Psoas muscle (tissue), 8 donors: ENCODE data around the gene GALNT12. TPM values are rescaled to one million over a fixed set of nuclear protein-coding genes. Genes with fewer than 3 reads are reported as not detected.

Source experiments
- ATAC-seq, 4 donors: fragments of 200-7000 bp; cut with Tn5 transposase; one replicate each; pipeline ENCODE4 v1.9.1; 2020; ENCODE audit warnings: moderate library complexity in 3 of 4, mild to moderate bottlenecking in 2 of 4
- DNase-seq, 2 donors: peaks; one replicate each; pipeline ENCODE4 v3.0.0-alpha.2; 2020
- H3K27ac ChIP-seq: fragments of 200-600 bp; one replicate; pipeline ENCODE4 v1.8.0; 2022
- H3K27me3 ChIP-seq, 3 donors: fragments of 200-600 bp in 1 of 3; one replicate each; pipeline versions ENCODE4 v1.6.1 to v1.8.0; 2013 to 2022; ENCODE audit warnings: low read length in 2 of 3, mild to moderate bottlenecking in 2 of 3, moderate library complexity in 1 of 3; ENCODE audit not compliant: insufficient read depth in 3 of 3
- H3K36me3 ChIP-seq, 2 donors: fragments of 200-600 bp in 1 of 2; one replicate each; pipeline versions ENCODE4 v1.6.1 to v1.8.0; 2013 to 2022; ENCODE audit warnings: low read depth in 1 of 2, mild to moderate bottlenecking in 1 of 2, moderate library complexity in 1 of 2; ENCODE audit not compliant: insufficient read depth in 1 of 2
- H3K4me1 ChIP-seq: fragments of 200-600 bp; one replicate; pipeline ENCODE4 v1.8.0; 2022
- H3K4me3 ChIP-seq: fragments of 200-600 bp; one replicate; pipeline ENCODE4 v1.8.0; 2022; ENCODE audit warnings: mild to moderate bottlenecking
- H3K9me3 ChIP-seq: fragments of 200-600 bp; one replicate; pipeline ENCODE4 v1.8.0; 2022
- WGBS, 3 donors: extraction: QIAGEN DNeasy Blood & Tissue Kit; methylation state at CpG; one replicate each; pipeline versions ENCODE4 v1.1.6 to v1.1.7; 2013; 5-methylcytosine and 5-hydroxymethylcytosine counted together
- intact Hi-C, 2 donors: fragments of 100-400 bp; cut with DNase I; formaldehyde crosslinking; loops; one replicate each; pipeline versions ENCODE4 v1.11.0 to v1.14.2; 2022
- long read RNA-seq, 2 donors: library from polyadenylated mRNA; unstranded; transcript quantifications; one replicate each; pipeline ENCODE4 v2.0.0, GENCODE V29; 2021
- polyA plus RNA-seq, 3 donors: library from polyadenylated mRNA; stranded (reverse); fragments of 200-250 nt; gene quantifications; one replicate each; pipeline ENCODE4 v1.2.3, GENCODE V29; 2013
- total RNA-seq, 4 donors: library from RNA; stranded (reverse); fragmentation: NEBNext Ultra II Directional in 2 of 4; extraction: Animal tissue kit (Norgen Biotek cat#: 25700) in 2 of 4; gene quantifications; one replicate each; pipeline versions ENCODE4 v1.2.1 to v1.2.4, GENCODE V29; 2021 to 2023
- TF ChIP-seq, protein P1 (sequence below): fragments of 200-600 bp; IDR thresholded peaks from one replicate; pipeline ENCODE4 v1.8.0; 2022; ENCODE audit warnings: antibody characterized with exemption
- donor health status: healthy with polysubstance abuse.
- donor health status: DM: no; HTN: no; CAD: no; lungs with moderate emphysema.
- donor health status: Bipolar disorder and iron deficiency.
- donor health status: healthy.
- donor health status: DM: yes; HTN: yes; CAD: no.
- donor health status: DM: no; HTN: no; CAD: no.
- donor health status: DM: no; HTN: no; CAD: no.
- donor health status: DM: yes; HTN: yes; CAD: no.

GALNT12 gene, protein sequence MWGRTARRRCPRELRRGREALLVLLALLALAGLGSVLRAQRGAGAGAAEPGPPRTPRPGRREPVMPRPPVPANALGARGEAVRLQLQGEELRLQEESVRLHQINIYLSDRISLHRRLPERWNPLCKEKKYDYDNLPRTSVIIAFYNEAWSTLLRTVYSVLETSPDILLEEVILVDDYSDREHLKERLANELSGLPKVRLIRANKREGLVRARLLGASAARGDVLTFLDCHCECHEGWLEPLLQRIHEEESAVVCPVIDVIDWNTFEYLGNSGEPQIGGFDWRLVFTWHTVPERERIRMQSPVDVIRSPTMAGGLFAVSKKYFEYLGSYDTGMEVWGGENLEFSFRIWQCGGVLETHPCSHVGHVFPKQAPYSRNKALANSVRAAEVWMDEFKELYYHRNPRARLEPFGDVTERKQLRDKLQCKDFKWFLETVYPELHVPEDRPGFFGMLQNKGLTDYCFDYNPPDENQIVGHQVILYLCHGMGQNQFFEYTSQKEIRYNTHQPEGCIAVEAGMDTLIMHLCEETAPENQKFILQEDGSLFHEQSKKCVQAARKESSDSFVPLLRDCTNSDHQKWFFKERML
- under 1 TPM in 3 of 4 donors, not detected in 1; 0.29 to 0.32 (median 0.32) TPM for total RNA-seq
- under 1 TPM; 0.12 to 0.27 (median 0.13) TPM for polyA plus RNA-seq
- long read RNA-seq, donor 1: 0 reads
- long read RNA-seq, donor 2: 0 reads

DNA sequence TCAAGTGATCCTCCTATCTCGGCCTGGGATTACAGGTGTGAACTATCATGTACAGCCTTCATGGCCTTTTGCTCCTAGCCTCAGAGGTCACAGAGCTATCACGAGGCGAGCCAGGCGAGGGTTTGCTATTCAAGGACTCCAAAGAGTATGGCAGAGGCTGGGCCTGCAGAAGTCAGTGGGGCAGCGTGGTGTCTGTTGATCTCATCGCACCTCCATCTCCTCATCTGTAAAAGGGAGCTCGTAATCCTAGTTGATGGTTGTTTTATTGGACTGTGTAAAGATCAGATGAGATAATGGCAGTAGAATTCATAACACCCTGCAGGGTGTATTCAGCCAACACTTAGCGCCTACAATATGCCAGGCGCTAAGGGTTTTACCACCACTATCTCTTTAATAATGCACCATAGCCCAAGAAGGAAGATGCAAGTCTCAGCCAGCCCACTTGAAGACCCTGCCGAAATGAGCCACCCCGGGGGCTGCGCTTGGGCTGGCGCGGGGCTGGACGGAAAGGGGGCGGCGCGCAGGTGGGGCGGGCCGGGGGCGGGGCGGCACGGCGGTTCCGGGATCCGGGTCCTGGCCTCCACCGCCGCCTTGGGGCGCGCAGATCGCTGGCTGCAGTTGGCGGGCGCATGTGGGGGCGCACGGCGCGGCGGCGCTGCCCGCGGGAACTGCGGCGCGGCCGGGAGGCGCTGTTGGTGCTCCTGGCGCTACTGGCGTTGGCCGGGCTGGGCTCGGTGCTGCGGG, at the start of gene GALNT12:
TSS of gene GALNT12 (plus strand) at position 601 of the 744 bp plus-strand sequence. CDS start at position 630, 29 bp downstream.
- H3K36me3 ChIP-seq: no peaks in the 10 kb centered on the region
- peak in 3 of 4 donors; percentile 27 to 48 (median 43) for ATAC-seq
- no peaks in the 10 kb centered on the region for H3K9me3 ChIP-seq
- H3K27ac ChIP-seq: no peak within 1 kb of the TSS
- H3K27me3 ChIP-seq: peaks cover 0 to 33% (median 5%) of the 10 kb centered on the region in 3 donors
- H3K4me1 ChIP-seq: peaks cover 8% of the 10 kb centered on the region
- TF ChIP-seq, protein P1, sequence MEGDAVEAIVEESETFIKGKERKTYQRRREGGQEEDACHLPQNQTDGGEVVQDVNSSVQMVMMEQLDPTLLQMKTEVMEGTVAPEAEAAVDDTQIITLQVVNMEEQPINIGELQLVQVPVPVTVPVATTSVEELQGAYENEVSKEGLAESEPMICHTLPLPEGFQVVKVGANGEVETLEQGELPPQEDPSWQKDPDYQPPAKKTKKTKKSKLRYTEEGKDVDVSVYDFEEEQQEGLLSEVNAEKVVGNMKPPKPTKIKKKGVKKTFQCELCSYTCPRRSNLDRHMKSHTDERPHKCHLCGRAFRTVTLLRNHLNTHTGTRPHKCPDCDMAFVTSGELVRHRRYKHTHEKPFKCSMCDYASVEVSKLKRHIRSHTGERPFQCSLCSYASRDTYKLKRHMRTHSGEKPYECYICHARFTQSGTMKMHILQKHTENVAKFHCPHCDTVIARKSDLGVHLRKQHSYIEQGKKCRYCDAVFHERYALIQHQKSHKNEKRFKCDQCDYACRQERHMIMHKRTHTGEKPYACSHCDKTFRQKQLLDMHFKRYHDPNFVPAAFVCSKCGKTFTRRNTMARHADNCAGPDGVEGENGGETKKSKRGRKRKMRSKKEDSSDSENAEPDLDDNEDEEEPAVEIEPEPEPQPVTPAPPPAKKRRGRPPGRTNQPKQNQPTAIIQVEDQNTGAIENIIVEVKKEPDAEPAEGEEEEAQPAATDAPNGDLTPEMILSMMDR: no peak
- H3K4me3 ChIP-seq: peak within 1 kb of the TSS; percentile 62
- intact Hi-C loops: no loop called here
- DNase-seq: peak in 1 of 2 donors; percentile 35
- WGBS, 3 donors: 10 to 20% (median 13%) methylated on average over 27 to 51 of the region's 51 CpGs

DNA sequence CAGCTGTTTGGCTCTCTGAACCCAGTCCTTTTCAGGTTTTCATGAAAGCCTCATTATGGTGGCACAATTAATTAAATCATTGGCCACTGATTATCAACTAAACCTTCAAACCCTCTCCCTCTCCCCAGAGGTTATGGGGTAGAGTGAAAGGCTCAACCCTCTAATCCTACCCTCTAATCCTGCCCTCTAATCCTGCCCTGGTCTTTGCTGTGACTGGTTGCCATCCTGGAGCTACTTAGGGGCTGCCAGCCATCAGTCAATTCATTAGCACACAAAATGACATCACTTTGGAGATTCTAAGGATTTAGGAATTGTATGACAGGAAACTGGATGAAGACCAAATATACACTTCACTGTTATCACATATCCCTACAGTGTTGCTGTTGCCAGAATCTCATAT, 47.2 kb upstream of the GALNT12 start:
- intact Hi-C loops: no loop called here
- H3K27me3 ChIP-seq: no peaks in the 10 kb centered on the region
- no peak overlapping the region for H3K4me3 ChIP-seq
- H3K27ac ChIP-seq: no peak overlapping the region
- H3K36me3 ChIP-seq: peaks cover 3 to 45% of the 10 kb centered on the region in 2 donors
- TF ChIP-seq, protein P1: no peak
- H3K4me1 ChIP-seq: no peaks in the 10 kb centered on the region
- no peak for ATAC-seq
- no peak for DNase-seq
- H3K9me3 ChIP-seq: peaks cover 12% of the 10 kb centered on the region

DNA sequence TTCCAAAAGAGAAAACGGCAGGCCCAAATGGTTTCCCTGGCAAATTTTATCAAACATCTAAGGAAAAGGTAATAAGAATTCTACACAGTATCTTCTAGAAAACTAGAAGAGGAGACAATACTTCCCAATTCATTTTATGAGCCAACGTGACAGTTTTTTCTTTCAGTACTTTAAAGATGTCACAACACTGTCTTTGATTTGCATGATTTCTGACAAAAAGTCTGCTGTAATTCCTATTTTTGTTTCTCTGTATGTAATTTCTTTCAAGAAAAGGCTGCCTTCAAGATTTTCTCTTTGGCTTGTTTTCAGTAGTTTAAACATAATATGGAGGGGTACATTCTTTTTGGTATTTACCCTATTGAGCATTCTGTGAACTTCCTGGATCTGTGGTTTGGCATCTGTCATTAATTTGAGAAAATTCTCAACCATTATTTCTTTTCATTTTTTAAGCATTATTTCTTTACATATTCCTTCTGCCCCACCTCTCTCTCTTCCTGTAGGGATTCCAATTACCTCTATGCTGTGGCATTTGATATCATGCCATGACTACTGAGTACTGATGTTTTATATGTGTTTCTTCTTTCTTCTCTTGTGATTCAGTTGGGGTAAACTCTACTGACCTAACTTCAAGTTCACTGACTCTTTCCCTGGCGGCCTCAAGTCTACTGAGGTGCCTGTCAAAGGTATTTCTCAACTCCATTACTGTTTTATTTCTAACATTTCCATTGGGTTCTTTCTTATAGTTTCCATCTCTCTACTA, 43.3 kb upstream of the GALNT12 start:
- intact Hi-C loops: no loop called here
- ATAC-seq (no peak), DNase-seq (no peak)
- TF ChIP-seq, protein P1: no peak
- Histone ChIP-seq H3K4me1 (no peaks in the 10 kb centered on the region), H3K27me3 (no peaks in the 10 kb centered on the region), H3K4me3 (no peak overlapping the region), H3K9me3 (peaks cover 4% of the 10 kb centered on the region), H3K27ac (no peak overlapping the region), H3K36me3 (peaks cover 2 to 48% of the 10 kb centered on the region in 2 donors)
- WGBS, 3 donors: 97 to 98% (median 98%) methylated on average over 3 of the region's 3 CpGs

DNA sequence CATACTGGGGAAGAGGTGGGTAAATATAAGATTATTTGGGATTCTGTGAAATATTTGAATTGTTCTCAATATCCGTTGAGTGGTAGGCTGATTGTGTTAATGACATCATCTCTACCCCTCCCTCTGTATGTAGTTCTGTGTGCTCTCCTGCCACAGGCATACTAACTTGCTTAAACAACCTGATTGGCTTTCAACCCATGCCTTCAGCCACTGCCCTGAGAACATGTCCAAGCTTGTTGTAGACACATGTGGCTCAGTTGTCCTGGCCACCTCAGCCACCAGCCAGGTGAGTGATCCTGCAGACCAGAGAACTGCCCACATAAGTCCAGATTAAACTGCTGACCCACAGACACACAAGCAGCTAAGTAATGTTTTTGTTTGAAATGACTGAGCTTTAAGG, 42.2 kb upstream of the GALNT12 start:
- Histone ChIP-seq H3K27ac (no peak overlapping the region), H3K9me3 (peaks cover 4% of the 10 kb centered on the region), H3K4me3 (no peak overlapping the region), H3K36me3 (peaks cover 4 to 58% of the 10 kb centered on the region in 2 donors), H3K4me1 (no peaks in the 10 kb centered on the region), H3K27me3 (no peaks in the 10 kb centered on the region)
- ATAC-seq (no peak), DNase-seq (no peak)
- WGBS, 3 donors: 64 to 84% (median 82%) methylated on average over 1 of the region's 1 CpG
- intact Hi-C loops: no loop called here
- TF ChIP-seq, protein P1: no peak
